Effector memory CD8-positive, alpha-beta T cell (primary cell): ENCODE data around the gene DOCK6.
A peak's percentile ranks its signal among the peaks of the same experiment; 100 is the strongest.

Experiments used
- ATAC-seq: fragments of 150-1000 bp; cut with Tn5 transposase; replicated peaks from 2 replicates; pipeline ENCODE4 v1.10.0; 2021; ENCODE audit warnings: mild to moderate bottlenecking, moderate library complexity
- DNase-seq, 3 experiments: peaks; one replicate each; pipeline ENCODE4 v3.0.0; 2021
- H3K27ac Mint-ChIP-seq, 2 donors: one replicate each; pipeline ENCODE4 v1.8.0; 2022; ENCODE audit warnings: mild to moderate bottlenecking in 2 of 2, mixed read lengths in 2 of 2, moderate library complexity in 2 of 2
- H3K27me3 Mint-ChIP-seq, 2 donors: one replicate each; pipeline ENCODE4 v1.8.0; 2022; ENCODE audit warnings: mixed read lengths in 2 of 2
- H3K36me3 Mint-ChIP-seq: one replicate; pipeline ENCODE4 v1.8.0; 2022; ENCODE audit warnings: mild to moderate bottlenecking, moderate library complexity, mixed read lengths; ENCODE audit not compliant: insufficient read depth
- H3K4me1 Mint-ChIP-seq, 2 donors: one replicate each; pipeline ENCODE4 v1.8.0; 2022; ENCODE audit warnings: low read depth in 2 of 2, mixed read lengths in 2 of 2
- H3K4me3 Mint-ChIP-seq, 2 donors: one replicate each; pipeline ENCODE4 v1.8.0; 2022; ENCODE audit warnings: mild to moderate bottlenecking in 2 of 2, mixed read lengths in 2 of 2, moderate library complexity in 2 of 2
- H3K9me3 Mint-ChIP-seq, 2 donors: one replicate each; pipeline ENCODE4 v1.8.0; 2022; ENCODE audit warnings: mixed read lengths in 2 of 2

DOCK6 gene

DNA sequence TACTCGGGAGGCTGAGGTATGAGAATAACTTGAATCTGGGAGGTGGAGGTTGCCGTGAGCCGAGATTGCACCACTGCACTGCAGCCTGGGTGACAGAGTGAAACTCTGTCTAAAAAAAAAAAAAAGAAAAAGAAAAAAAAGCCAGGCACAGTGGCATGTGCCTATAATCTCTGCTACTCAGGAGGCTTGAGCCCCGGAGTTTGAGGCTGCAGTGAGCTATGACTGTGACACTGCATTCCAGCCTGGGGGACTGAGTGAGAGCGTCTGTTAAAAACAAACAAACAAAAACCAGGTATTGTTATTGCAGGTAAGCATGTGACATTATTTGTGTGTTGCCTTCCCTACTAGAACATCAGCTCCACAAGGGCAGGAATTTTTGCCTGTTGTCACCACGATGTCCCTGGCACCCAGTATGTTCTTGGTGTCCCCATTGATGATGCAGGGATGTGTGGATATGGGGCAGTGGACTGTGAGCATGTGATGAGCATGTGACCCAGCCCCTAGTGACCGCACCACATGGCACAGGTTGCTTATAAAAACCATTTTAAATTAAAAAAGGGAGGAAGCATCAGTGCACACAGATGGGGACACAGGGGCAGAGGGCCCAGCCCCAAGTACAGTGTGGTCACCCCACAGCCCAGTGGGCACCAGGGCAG, 63.4 kb downstream of the DOCK6 start:
- peak overlapping the region; percentile 71 for H3K4me3 Mint-ChIP-seq
- H3K9me3 Mint-ChIP-seq: no peaks in the 10 kb centered on the region

DNA sequence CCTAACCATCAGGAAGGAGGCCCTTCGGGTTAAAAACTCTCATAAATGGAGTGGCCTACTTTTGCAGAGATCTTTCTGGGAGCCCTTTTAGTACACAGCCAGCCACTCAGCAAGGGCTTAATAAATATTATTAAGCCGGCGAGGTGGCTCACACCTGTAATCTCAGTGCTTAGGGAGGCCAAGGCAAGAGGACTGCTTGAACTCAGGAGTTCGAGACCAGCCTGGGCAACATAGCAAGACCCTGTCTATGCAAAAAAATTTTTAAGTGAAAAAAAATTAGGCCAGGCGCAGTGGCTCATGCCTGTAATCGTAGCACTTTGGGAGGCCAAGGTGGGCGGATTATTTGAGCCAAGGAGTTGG, 64.2 kb downstream of the DOCK6 start:
- Mint-ChIP-seq H3K9me3 (no peaks in the 10 kb centered on the region), H3K27ac (no peak overlapping the region), H3K27me3 (peaks cover 6 to 17% of the 10 kb centered on the region in 2 donors), H3K4me3 (peak overlapping the region; percentile 71), H3K4me1 (peaks cover 0 to 4% of the 10 kb centered on the region in 2 donors), H3K36me3 (no peaks in the 10 kb centered on the region)
- DNase-seq (no peak), ATAC-seq (no peak)

More for the DNA sequence above, 63.4 kb downstream of the DOCK6 start:
- DNase-seq: no peak
- Mint-ChIP-seq H3K36me3 (no peaks in the 10 kb centered on the region), H3K4me1 (peaks cover 0 to 4% of the 10 kb centered on the region in 2 donors), H3K27me3 (peaks cover 6 to 25% of the 10 kb centered on the region in 2 donors), H3K27ac (no peak overlapping the region)
- no peak for ATAC-seq

DNA sequence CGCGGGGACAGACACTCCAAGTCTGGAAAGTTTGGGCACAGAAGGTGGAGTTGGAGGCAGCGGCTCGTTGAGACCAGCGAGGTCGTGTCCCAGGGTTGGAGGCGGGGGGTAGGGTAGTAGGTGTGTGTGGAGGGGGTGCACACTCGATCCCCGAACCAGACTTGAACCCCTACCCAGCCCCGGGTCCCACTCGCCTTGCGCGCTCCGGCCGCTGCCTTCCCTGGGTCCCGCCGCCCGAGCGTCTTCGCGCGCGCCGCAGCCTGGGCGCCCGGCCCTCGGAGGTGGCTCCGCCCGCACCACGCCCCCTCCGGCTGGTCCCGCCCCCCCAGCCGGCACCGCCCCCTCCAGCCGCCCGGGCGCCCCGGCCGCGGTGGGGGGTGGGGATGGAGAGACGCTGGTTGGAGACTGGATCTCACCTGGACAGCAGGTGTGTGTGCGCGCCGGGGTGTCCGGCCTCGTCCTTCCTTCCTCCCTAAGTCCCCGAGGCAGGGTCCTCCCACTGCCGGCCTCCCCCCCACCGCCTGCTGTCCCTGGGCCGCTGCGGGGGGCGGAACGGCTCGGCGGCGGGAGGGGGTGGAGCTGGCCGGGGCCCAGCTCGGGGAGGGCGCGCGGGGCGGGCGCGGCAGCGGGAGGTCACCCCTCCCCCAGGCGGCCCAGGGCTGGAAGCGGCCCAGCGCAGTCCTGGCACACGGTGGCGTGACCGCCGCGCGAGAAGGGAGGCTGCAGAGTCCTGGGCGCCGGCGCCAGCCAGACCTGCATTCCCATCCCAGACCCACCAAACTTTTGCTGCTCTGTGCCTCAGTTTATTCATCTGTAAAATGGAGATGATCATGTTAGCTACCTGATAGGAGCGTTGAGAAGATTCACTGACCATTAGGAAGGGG, 64.8 kb downstream of the DOCK6 start, which contains the start of gene KANK2:
KANK2 (minus strand) TSS at position 255 of the 884 bp plus-strand sequence. CDS start 3,034 bp downstream, outside the sequence.
- DNase-seq: peak; percentile 62 to 70 (median 70)
- Mint-ChIP-seq H3K27ac (no peak within 1 kb of the TSS), H3K4me1 (peaks cover 0 to 4% of the 10 kb centered on the region in 2 donors), H3K9me3 (no peaks in the 10 kb centered on the region), H3K4me3 (peak within 1 kb of the TSS; percentile 71 to 77), H3K27me3 (peaks cover 6 to 12% of the 10 kb centered on the region in 2 donors), H3K36me3 (no peaks in the 10 kb centered on the region)
- ATAC-seq: peak; percentile 92

DNA sequence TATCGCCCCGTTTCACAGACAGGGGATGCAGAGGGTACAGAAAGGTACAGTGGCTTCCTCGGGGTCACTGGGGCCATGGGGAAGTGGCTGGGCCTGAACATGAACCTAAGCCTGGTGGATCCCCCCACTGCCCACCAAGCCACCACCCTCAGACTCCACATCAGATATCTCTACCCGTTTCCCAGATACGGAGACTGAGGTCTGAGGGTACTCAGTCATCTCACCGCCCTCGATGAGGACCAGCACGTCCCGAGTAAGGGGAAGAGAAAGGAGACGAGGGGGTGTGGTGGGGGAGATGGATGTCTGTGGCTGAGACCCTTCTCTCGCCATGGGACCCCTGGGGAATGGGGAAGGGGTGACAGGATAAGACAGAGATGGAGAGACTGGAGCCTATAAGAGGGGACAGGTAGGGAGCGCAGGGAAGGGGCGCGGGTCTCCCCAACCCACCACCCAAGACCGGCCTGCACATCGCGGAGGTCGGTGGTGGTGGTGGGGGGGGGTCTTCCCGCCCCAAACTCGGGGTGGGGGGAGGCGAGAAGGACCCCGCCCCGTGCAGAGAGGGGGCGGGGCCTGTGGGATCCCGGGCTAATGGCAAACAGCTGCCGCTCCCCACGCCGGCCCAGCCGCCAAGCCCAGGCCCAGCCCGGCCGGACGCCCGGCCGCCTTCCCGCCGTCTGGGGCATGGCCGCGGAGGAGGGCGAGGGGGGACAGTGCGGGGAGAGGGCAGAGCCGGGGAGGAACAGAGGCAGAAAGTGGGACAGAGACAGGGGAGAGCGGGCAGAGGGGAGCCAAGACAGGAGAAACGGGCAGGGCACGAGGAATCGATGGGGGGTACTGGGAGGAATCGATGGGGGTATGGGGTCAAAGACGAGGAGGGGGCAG, 65.7 kb downstream of the DOCK6 start:
- Mint-ChIP-seq H3K36me3 (no peaks in the 10 kb centered on the region), H3K9me3 (no peaks in the 10 kb centered on the region), H3K27ac (no peak overlapping the region), H3K27me3 (peaks cover 6 to 12% of the 10 kb centered on the region in 2 donors), H3K4me3 (peak overlapping the region; percentile 71 to 77), H3K4me1 (peaks cover 0 to 4% of the 10 kb centered on the region in 2 donors)
- DNase-seq (no peak), ATAC-seq (no peak)

DNA sequence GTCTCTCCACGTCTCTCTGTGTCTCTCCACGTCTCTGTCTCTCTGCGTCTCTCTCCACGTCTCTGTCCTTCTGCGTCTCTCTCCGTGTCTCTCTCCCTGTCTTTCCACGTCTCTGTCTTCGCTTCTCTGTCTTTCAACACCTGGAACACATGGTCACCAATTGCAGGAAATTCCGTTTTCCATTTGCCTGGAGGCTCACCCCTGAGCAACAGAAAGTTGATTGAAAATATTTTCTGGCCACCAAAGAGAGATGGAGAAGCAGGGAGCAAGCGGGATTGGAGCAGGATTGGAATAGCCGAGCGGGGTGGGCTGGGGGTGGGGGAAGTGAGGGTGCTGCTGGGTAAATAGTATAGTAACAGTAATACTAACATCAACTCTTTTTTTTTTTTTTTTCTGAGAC, 66.6 kb downstream of the DOCK6 start:
- H3K27me3 Mint-ChIP-seq: peaks cover 6 to 12% of the 10 kb centered on the region in 2 donors
- H3K36me3 Mint-ChIP-seq: no peaks in the 10 kb centered on the region
- H3K9me3 Mint-ChIP-seq: no peaks in the 10 kb centered on the region
- peak overlapping the region in 1 of 2 donors; percentile 36 for H3K27ac Mint-ChIP-seq
- DNase-seq (no peak), ATAC-seq (no peak)
- peak overlapping the region in 1 of 2 donors; percentile 77 for H3K4me3 Mint-ChIP-seq
- H3K4me1 Mint-ChIP-seq: peaks cover 0 to 4% of the 10 kb centered on the region in 2 donors

DNA sequence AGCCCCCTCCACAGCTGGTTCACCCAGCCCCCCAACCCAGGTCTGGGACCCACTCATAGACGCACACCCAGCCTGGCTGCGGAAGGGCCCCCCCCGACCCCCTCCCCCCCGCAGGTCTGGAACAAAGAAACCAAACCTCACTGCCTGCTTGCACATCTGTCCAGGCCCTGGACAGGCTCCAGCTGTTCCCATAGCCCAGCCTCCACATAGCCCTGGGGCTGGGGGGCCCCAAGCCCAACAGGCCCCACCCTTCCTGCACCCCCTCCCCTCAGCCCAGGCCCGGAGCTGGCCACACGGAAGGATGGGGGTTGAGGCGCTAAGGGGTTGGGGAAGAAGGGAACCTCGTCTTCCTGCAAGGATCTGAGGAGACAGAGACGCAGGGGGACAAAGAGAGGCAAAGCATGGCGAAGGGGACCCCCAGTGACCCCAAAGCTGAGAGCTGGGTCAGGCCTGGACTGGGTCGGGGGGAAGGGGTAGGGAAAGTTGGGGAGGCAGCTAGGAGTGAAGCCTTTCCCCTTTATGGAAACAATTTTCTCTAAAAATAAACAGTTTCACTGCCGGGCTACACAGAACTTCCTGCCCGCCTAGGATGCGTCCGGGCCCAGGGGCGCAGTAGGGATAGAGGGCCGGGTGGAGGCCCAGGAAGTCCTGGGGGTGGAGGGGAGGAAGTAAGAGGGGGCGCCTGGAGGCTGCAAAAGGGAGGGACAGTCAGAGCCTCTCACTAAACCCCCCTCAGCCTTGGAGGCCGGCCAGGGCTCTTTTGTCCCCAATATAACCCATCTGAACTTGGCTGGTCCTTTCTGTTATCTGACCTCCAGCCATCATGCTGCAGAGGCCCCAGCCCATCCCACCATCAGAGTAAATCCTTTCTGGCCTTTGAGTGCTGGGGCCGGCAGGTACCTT, 67.4 kb downstream of the DOCK6 start:
- H3K4me1 Mint-ChIP-seq: peaks cover 0 to 4% of the 10 kb centered on the region in 2 donors
- no peak overlapping the region for H3K4me3 Mint-ChIP-seq
- H3K27me3 Mint-ChIP-seq: peaks cover 6 to 12% of the 10 kb centered on the region in 2 donors
- H3K9me3 Mint-ChIP-seq: no peaks in the 10 kb centered on the region
- ATAC-seq (no peak), DNase-seq (no peak)
- H3K36me3 Mint-ChIP-seq: no peaks in the 10 kb centered on the region
- peak overlapping the region in 1 of 2 donors; percentile 36 for H3K27ac Mint-ChIP-seq

DNA sequence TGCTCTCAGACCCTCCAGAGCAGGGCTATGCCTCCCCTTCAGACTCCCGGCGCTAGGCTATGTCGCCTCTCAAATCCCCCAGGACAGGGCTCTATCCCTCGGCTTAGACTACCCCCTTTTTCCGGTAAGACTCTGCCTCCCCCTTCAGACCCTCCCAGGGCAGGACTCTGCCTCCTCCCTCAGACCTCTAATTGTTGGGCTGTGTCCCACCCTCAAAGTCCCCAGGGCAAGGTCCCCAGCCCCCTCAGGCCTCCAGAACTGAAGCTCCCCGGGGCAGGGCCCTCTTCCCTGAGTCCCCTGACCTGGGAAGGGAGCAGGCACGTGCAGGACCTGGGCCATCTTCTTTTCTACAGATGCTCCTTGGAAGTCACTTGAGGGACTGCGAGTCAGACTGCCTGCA, 68.2 kb downstream of the DOCK6 start:
- no peaks in the 10 kb centered on the region for H3K36me3 Mint-ChIP-seq
- H3K4me3 Mint-ChIP-seq: no peak overlapping the region
- ATAC-seq (no peak), DNase-seq (no peak)
- H3K4me1 Mint-ChIP-seq: peaks cover 0 to 4% of the 10 kb centered on the region in 2 donors
- H3K9me3 Mint-ChIP-seq: no peaks in the 10 kb centered on the region
- H3K27me3 Mint-ChIP-seq: peaks cover 6 to 12% of the 10 kb centered on the region in 2 donors
- H3K27ac Mint-ChIP-seq: no peak overlapping the region

DNA sequence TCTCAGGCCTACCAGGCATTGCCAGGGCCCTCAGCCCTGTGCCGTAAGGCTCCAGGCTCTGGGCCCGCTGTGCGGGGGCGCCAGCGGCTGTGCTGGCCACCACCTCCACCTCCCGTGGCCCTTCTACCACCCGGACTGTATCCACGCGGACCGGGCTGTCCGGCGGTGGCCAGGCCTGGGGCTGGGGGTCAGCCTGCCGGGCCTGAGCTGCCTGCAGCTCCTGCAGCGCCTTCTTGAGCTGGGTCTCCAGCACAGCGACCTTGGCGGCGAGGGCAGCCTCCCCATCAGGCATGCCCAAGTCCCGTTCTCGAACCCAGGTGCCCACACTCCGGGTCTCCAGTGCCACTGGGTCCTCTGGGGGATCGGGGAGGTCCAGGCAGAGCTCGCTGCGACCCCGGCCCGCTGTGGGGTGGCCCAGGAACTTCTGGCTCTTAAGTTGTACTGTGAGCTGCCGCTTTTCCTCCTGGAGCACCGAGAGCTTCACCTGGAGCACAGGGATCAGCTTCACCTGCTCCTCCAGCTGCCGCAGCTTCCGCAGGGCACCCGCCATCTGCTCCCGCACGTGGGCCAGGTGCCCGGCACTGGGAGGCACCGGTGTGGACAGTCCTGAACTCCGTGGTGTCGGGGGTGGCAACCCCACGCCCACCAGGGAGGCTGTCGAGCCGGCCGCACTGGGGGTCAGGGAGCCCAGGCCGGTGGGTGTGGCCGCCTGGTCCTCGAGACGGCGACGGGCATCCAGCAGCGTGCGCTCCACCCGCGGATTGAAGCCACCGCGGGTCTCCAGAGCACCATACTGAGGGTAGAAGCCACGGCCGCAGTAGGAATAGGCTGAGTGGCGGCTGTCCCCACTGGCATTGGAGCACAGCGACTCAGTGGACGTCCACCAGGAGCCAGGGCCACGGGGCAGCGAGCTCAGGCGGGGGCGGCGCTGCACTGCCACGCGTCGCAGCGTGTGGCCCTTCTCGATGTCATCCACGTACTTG, 69.1 kb downstream of the DOCK6 start:
- Mint-ChIP-seq H3K27me3 (peaks cover 6 to 12% of the 10 kb centered on the region in 2 donors), H3K36me3 (no peaks in the 10 kb centered on the region), H3K9me3 (no peaks in the 10 kb centered on the region), H3K27ac (no peak overlapping the region), H3K4me3 (no peak overlapping the region), H3K4me1 (peaks cover 0 to 4% of the 10 kb centered on the region in 2 donors)
- DNase-seq (no peak), ATAC-seq (no peak)

DNA sequence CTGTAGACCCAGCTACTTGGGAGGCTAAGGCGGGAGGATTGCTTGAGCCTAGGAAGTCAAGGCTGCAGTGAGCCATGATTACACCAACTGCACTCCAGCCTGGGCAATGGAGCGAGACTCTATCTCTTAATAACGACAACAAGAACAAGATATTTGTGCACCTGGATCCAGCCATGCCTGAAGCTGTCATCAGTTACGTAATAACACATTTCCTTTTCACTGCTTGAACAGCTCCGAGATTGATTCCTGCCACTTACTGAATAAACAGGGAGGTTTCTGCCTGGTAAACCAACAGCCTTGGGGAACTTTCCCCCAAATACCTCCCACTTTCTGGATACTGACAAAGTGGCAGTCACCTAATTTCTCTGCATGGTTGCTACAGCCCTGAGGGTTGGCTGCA, 70.4 kb downstream of the DOCK6 start:
- Mint-ChIP-seq H3K36me3 (no peaks in the 10 kb centered on the region), H3K27ac (no peak overlapping the region), H3K27me3 (peaks cover 6 to 11% of the 10 kb centered on the region in 2 donors), H3K9me3 (no peaks in the 10 kb centered on the region), H3K4me1 (peaks cover 0 to 4% of the 10 kb centered on the region in 2 donors), H3K4me3 (no peak overlapping the region)
- DNase-seq (no peak), ATAC-seq (no peak)

DNA sequence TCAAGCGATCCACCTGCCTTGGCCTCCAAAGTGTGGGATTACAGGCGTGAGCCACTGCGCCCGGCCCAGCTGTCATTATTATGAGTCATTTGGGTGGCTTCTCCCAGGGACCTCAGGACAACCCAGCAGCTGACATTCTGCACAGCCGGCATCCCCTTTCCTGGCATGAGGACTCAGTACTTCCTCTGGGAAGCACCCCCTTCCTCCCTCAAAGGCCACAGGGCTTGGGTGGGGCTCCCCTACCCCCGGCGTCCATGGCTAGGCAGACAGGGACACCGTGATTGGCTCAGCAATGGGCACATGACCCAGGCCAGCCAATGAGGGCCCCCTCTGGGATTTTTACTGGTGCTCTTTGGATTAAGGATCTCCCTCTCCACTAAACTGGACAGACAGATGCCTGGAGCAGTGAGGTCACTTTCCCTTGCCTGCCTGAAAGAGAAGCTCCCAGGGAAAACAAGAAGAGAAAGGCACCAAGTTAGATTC, 71.0 kb downstream of the DOCK6 start:
- Mint-ChIP-seq H3K4me3 (no peak overlapping the region), H3K27me3 (peaks cover 5 to 6% of the 10 kb centered on the region in 2 donors)

DNA sequence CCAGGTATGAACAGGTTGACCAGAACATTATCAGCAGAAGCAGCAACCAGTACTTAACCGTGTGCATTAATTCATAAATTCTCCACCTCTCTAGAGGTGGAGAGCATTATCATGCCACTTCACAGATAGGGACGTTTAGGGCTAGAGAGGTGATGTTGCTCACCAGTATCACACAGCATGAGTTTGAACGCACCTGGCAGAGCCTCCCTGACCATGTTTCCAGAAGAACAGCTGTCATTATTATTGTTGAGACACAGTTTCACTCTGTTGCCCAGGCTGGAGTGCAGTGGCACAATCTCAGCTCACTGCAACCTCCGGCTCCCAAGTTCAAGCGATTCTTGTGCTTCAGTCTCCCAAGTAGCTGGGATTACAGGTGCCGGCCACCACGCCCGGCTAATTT, 71.8 kb downstream of the DOCK6 start:
- peaks cover 0 to 2% of the 10 kb centered on the region in 2 donors for H3K27me3 Mint-ChIP-seq

More for the DNA sequence above, 71.0 kb downstream of the DOCK6 start:
- H3K4me1 Mint-ChIP-seq: peaks cover 0 to under 1% of the 10 kb centered on the region in 2 donors
- no peak for DNase-seq
- no peaks in the 10 kb centered on the region for H3K9me3 Mint-ChIP-seq
- H3K27ac Mint-ChIP-seq: no peak overlapping the region
- no peaks in the 10 kb centered on the region for H3K36me3 Mint-ChIP-seq
- ATAC-seq: no peak

More for the DNA sequence above, 71.8 kb downstream of the DOCK6 start:
- no peak overlapping the region for H3K4me3 Mint-ChIP-seq
- no peaks in the 10 kb centered on the region for H3K36me3 Mint-ChIP-seq
- no peak for DNase-seq
- H3K9me3 Mint-ChIP-seq: no peaks in the 10 kb centered on the region
- no peak overlapping the region for H3K27ac Mint-ChIP-seq
- H3K4me1 Mint-ChIP-seq: no peaks in the 10 kb centered on the region
- no peak for ATAC-seq
